HG03139 (cell line): Measurements from ENCODE around the gene ACTR5.
"Not testable (repeated sequence)": the region's sequence is repeated elsewhere in the genome, so short reads cannot be mapped to it uniquely, and the experiment has no call there.

Experiments
- ATAC-seq: cut with Tn5 transposase; IDR thresholded peaks from one replicate; pipeline ENCODE4 v1.9.1; 2021; ENCODE audit not compliant: unreplicated experiment

ACTR5 gene

GRCh38 chr20:38804682-38805501 is 56.6 kb downstream of the ACTR5 start:
- ATAC-seq = peak; percentile 37

- peak; percentile 50 for ATAC-seq
These were observed 57.3 kb downstream of the ACTR5 start, which contains the start of gene PPP1R16B for GRCh38 chr20:38805502-38805957. PPP1R16B (plus strand) TSS chr20:38805697; CDS start chr20:38835926, 30,229 bp downstream.

GRCh38 chr20:38805958-38806854 is 57.9 kb downstream of the ACTR5 start:
- no peak for ATAC-seq

- no peak for ATAC-seq
These were observed 58.8 kb downstream of the ACTR5 start for GRCh38 chr20:38806855-38807655.

GRCh38 chr20:38809942-38810341 is 61.7 kb downstream of the ACTR5 start:
- ATAC-seq = no peak

GRCh38 chr20:38810926-38811630 is 62.8 kb downstream of the ACTR5 start:
- no peak for ATAC-seq

GRCh38 chr20:38811769-38812168 is 63.5 kb downstream of the ACTR5 start:
- no peak for ATAC-seq

GRCh38 chr20:38812182-38812581 is 63.9 kb downstream of the ACTR5 start:
- no peak for ATAC-seq

GRCh38 chr20:38812709-38813573 is 64.7 kb downstream of the ACTR5 start:
- no peak for ATAC-seq

GRCh38 chr20:38813574-38813962 is 65.3 kb downstream of the ACTR5 start:
- not testable (repeated sequence) for ATAC-seq

GRCh38 chr20:38815446-38815845 is 67.2 kb downstream of the ACTR5 start:
- ATAC-seq = no peak

GRCh38 chr20:38818113-38819065 is 70.1 kb downstream of the ACTR5 start:
- no peak for ATAC-seq
